Measurements from ENCODE around the gene CRIP1.

CRIP1 gene

GRCh38 chr14:105452963-105453362, 33.7 kb upstream of the CRIP1 start:
- DNase-seq, result no peak

DNA sequence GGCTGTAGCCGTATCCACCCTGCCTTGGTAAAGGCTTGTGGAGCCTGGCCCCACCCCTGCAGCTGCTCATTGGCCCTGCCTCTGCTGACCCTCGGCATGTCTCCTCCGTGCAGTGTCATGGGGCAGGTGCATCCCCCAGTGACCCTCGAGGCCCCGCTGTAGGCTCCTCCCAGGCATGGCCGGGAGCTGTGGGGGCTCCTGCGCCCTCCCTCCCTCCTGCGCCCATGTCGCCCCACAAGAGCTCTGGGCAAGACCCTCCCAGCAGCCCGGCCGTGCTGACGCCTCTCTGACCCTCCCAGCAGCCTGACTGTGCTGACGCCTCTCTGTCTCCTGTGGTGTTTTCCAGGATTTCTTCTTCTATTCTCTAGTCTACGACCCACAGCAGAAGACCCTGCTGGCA, 32.8 kb upstream of the CRIP1 start:
- no peak for DNase-seq

DNA sequence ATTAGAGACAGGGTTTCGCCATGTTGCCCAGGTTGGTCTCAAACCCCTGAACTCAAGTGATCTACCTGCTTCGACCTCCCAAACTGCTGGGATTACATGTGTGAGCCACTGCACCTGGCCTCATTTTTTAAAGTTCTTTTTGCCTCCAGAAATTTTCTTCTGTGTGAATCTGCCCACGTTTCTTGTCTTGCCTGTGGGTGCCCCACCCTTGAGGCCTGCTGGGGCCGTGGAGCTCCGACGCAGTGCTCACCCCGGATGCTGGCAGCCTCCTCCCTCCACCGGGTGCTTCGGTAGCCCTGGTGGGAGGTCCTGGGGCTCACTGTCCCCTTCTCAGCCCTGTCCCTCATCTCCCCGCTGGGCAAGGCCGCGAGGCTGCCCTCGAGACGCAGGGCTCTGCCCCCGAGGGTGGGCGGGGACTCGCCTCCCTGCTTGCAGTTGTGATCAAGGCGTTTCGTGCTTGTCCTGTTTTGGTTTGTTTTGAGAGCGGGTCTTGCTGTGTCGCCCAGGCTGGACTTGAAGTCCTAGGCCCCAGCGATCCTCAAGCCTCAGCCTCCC, 31.5 kb upstream of the CRIP1 start:
- no peak for DNase-seq

DNA sequence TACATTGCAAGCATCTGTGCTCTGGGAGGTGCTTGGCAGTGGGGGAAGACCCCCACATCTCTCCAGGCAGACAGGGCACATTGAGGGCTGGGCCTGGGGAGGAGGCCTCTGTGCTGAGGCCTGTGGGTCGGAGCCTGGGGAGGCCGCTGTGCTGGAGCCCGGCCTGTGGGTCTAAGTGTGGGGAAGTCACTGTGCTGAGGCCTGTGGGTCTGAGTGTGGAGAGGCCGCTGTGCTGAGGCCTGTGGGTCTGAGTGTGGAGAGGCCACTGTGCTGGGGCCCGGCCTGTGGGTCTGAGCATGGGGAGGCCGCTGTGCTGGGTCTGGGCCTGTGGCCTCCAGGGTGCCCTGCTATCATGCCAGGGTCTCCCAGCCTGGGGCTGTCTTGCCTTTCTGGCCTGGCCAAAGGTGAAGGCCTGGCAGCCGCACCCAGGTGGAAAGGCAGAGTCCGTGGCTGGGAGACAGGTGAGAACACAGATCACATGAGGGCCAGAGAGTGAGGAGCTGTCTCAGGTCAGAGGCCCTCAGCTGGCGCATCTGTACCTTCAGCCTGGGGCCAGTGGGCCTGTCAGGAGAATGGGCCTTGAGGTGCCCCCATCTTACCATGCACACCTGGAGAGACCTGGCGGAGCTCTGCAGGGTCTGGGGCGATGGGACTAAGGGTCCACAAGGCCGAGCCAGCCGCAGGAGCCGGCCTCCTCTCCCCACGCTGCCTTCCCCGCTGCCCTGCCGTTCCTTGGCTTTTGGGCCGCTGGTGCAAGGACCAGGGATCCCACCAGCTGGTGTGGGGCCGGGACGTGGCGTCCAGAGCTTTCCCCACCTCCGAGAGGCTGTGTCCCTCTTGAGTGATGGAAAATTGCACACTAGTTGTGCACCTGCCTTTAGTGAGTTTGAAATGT, 30.7 kb upstream of the CRIP1 start:
- no peak for DNase-seq

DNA sequence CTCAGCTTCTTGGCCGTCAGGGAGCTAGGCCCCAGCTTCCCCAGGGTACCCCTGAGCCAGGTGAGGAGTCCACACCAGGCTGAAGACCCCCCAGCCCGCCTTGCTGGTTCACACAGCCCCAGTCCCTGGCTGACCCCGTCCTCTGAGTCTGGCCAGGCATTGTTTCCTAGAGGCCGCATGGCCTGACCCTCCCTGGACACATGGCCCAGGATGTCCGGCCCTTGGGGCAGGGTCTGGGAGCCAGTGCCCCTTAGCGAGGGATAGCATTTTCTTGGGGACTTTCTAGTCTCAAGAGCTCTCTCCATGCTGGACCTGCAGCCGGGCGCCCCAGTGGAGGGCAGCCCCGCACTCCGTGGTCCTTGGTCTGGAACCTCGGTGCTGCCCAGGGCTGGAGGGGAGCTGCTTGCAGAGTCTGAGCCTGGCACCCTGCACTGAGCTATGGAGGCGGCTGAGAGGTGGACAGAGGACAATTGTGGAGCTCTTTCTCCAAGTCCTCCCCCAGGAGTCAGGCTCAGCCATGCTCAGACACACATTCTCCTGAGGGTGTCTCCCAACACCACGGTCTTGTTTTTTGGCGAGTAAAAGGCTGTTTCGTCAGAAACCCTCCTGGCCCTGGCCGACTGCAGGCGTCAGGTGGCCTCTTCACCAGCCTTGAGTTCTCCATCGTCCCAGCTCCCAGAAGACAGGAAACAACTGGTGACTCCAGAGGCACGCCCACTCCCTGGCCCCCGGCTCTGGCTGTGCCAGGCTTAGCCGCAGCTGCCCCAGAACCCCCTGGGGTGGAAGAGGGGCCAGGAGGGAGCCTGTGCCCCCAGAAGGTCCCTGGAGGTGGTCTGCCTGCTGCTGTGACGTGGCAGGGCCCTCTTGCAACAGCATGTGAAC, 29.7 kb upstream of the CRIP1 start:
- DNase-seq, result no peak

DNA sequence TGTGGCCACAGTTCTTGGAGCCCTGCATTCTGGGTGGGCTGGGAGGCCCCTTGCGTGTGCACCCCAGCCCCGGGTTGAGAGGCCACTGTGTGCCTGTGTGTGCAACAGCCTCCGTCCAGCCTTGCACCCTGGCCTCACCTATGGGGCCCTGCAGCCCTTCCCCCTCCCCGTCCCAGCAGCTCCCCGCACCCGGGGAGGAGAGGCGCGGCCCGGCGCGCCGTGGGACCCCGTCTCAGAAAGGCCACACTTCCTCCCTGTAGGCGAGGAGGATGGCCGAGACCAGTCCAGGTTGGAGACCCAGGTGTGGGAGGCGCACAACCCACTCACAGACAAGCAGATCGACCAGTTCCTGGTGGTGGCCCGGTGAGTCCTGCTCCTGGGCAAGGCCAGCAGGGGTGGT, 28.7 kb upstream of the CRIP1 start:
- DNase-seq, result no peak

DNA sequence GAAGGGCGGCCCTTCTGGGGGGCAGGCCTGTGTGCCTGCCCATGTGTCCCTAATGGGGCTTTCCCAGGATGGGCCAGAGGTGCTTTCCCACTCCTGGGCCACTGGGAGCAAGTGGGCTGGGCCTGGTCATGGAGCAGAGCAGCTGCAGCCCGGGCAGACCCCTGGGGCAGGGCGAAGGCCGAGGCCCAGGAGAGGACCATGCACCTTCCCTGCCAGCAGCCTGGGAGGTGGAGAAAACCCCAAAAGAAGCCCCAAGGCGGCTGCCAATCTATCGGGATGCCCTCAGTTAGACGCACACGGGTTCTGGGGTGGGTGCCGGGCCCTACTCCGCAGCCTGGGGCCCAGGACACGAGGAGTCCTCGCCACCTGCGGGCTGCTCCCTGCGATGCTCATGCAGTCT, 28.1 kb upstream of the CRIP1 start:
- no peak for DNase-seq

GRCh38 chr14:105460116-105460515, 26.6 kb upstream of the CRIP1 start:
- DNase-seq, result no peak

GRCh38 chr14:105460616-105461015, 26.1 kb upstream of the CRIP1 start:
- DNase-seq, result no peak

DNA sequence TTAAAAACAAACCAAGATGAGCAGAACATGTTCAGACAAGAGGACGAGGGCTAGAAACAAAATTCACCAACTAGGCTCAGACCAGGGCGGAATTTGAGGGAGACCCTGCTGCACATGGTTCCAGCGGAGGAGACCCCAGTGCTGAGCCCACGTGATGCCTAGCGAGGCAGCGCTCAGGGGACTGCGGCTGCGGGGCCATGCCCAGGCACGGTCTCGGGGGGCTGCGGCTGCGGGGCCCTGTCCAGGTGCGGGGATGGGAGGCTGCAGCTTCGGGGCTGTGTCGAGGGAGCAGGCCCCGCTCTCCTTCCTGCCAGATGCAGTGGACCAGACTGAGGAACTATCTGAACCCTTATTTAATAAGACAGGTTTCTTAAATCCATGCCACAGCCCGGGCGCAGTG, 24.8 kb upstream of the CRIP1 start:
- DNase-seq, result no peak

DNA sequence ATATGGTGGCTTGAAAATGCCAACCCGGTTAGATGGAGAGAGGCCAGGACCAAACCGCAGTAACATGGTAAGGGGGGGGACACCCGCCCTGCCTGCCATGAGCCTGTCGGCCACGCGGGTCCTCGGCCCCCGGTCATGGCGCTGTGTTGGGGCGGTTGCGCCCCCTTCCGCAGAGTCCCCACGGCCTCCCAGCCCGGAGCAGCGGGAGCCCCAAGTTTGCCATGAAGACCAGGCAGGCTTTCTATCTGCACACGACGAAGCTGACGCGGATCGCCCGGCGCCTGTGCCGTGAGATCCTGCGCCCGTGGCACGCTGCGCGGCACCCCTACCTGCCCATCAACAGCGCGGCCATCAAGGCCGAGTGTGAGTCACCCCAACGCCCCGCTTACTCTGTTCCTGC, 22.2 kb upstream of the CRIP1 start:
- DNase-seq, result no peak

DNA sequence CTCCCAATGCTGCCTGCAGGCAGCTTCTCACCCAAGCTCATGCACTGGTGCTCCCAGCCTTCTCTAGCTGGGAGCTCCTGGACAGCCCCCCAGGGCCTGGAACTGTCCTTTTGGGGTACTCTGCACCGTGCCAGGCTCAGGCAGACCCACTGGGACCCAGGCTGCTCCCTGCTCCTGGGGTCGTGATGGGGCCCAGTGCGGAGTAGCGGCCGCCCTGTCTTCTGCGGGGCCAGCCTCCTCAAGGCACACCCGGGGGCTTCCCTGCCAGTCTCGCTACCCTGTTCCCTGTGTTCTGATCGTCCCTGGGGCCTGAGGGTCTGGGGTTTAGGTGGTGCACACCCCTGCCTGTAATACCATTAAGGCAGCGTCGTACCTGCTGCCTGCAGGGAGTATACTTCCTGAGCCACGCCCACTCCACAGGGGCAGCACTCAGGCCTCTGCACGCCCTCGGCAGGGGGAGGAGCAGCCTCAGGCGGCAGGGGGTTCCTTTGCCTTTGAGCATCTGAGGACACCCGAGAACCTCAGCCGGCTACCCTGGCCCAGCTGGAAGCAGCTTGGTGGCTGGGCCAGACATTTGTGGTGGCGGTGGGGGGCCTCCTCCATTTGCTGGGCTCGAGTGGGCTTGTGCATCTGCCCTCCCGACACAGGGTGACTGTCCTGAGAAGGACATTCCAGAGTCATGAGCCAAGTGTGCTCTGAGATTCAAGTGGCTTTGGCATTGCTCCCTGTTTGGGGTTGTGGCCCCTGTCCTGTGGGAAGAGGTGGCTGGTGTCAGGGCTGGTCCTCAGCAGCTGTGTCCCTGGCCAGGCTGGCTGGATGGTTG, 21.3 kb upstream of the CRIP1 start:
- DNase-seq, result no peak

GRCh38 chr14:105466531-105467248, 20.0 kb upstream of the CRIP1 start:
- DNase-seq, result no peak

DNA sequence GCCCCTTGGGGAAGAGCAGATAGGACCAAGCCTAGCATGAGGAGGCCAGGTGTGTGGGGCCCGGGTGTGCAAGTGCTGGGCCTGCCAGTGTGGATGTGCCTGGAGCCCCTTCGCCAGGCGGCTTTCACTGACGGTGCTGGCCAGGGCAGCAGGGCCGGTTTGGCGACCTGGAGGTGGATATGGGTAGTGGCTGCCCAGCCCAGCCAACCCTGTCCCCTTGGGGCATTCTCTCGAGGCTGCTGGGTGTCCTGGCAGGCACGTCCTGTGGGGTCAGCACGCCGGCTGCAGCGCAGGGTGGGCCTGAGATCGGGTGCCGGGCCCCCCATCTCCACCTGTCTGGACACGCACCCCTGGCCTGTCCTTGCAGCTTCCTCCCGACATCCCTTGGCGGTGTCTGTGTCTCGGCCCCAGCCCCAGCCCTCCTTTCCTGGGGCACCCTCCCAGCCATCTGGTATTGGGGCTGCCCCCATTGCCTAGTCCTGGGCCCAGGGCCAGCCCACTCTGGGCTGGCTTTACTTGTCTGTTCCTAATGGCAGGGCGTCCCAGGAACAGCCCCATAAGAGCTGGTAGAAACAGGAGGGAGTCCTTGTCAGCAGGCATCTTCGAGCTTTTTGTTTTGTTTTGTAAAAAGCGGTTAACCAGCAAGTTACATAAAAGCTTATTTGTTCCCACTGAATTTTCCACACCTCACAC, 19.3 kb upstream of the CRIP1 start:
- no peak for DNase-seq

DNA sequence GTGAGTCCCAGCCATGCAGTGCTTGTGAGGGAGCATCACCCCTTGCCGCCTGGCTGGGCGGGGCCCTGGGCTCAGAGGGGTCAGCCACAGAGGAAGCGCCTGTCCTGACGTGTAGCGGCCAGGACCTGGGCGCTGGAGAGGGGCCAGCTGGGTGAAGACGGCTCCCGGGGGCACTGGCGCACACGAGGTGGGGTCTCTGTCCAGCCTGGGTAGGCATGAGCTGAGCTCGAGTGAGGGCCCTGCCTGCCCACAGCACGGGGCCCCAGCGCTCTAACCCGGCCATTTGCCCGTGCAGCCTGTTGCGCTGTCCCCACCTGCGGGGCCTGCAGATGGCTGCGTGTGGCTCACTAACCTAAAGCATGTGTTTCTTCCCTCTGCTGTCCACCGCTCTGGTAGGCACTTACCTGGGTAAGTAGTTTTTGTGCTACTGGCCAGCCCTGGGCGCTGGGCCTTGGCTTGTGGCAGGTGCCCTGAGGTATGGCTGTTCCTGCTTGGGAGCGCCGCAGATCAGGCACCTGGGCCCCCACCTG, 18.7 kb upstream of the CRIP1 start:
- DNase-seq, result no peak

DNA sequence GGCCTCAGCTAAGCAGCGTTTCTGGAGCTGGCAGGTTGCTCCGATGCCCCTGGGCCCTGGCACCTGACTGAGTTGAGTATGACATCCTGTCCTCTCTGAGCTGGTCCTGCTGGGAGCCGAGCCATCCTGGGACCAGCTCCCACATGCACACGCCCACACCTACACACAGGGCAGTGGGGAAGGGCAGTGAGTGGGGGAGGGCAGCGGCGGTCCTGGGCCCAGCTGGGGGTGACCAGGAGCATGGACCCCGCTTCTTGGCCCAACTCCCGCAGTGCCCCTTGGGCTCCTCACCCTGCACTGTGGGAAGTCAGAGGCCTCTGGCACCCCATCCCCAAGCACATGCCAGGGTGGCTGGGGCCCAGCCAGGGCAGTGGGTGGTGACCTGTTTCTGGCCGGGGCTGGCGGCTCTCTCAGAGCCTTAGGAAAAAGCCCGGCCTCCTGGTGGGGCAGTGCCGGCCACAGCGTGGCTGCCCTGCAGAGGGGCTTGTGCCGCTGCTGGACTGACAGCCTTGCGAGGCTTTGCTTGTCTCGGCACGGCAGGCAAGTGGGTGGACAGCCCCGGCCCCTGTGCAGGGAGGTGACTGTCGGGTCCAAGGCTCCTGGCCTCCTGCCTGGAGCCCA, 18.0 kb upstream of the CRIP1 start:
- DNase-seq, result no peak

- no peak for DNase-seq
Observed at GRCh38 chr14:105469456-105470349, 17.0 kb upstream of the CRIP1 start.

GRCh38 chr14:105470350-105471296, 16.1 kb upstream of the CRIP1 start:
- DNase-seq, result peak; percentile 67
